Kidney (tissue), 14 donors: ENCODE results near the gene MTR. TPM values are rescaled to one million over a fixed set of nuclear protein-coding genes. Genes with fewer than 3 reads are reported as not detected.
A peak's percentile ranks its signal among the peaks of the same experiment; 100 is the strongest.

Experiments used
- DNase-seq, 5 donors: peaks; one replicate each; pipeline ENCODE4 v3.0.0-alpha.2; 2013 to 2020
- FAIRE-seq: peaks from 2 replicates; lab custom pipeline; 2012; peaks lifted over from hg19 to GRCh38; lab: Jason Lieb, UNC
- H3K27ac ChIP-seq, 2 donors: one replicate each; pipeline ENCODE4 v1.7.0; 2013; ENCODE audit warnings: low read depth in 2 of 2, low read length in 2 of 2, inconsistent platforms in 1 of 2
- H3K27me3 ChIP-seq: one replicate; pipeline ENCODE4 v1.7.1; 2013; ENCODE audit warnings: low read length, inconsistent platforms; ENCODE audit not compliant: control insufficient read depth, insufficient read depth
- H3K36me3 ChIP-seq, 3 donors: one replicate each; pipeline versions ENCODE4 v1.7.0 to v1.7.1; 2013; ENCODE audit warnings: low read length in 3 of 3, control low read depth in 1 of 3, inconsistent platforms in 1 of 3; ENCODE audit not compliant: insufficient read depth in 3 of 3, control insufficient read depth in 2 of 3
- H3K4me1 ChIP-seq, 3 donors: one replicate each; pipeline versions ENCODE4 v1.7.0 to v1.7.1; 2013; ENCODE audit warnings: low read length in 3 of 3, inconsistent platforms in 1 of 3, low read depth in 1 of 3; ENCODE audit not compliant: control insufficient read depth in 2 of 3, insufficient read depth in 2 of 3
- H3K4me3 ChIP-seq, 3 donors: one replicate each; pipeline versions ENCODE4 v1.7.0 to v1.8.1; 2013; ENCODE audit warnings: low read length in 3 of 3, control low read depth in 1 of 3, inconsistent platforms in 1 of 3
- H3K9ac ChIP-seq, 3 donors: one replicate each; pipeline versions ENCODE4 v1.7.0 to v1.7.1; 2013; ENCODE audit warnings: low read length in 3 of 3, control low read depth in 1 of 3, inconsistent platforms in 1 of 3
- H3K9me3 ChIP-seq, 3 donors: one replicate each; pipeline versions ENCODE4 v1.7.0 to v1.7.1; 2013; ENCODE audit warnings: low read length in 3 of 3, control low read depth in 1 of 3, inconsistent platforms in 1 of 3; ENCODE audit not compliant: control insufficient read depth in 2 of 3, insufficient read depth in 1 of 3
- CTCF ChIP-seq: IDR thresholded peaks from 3 replicates; pipeline ENCODE4 v1.5.1; 2012; ENCODE audit warnings: mild to moderate bottlenecking, moderate library complexity, borderline replicate concordance; ENCODE audit not compliant: insufficient read depth; ENCODE audit errors: extremely low read depth
- intact Hi-C: fragments of 100-400 bp; cut with DNase I; formaldehyde crosslinking; loops from one replicate; pipeline ENCODE4 v1.11.1; 2022
- polyA plus RNA-seq: library from polyadenylated mRNA; stranded (reverse); fragments of 350-450 nt; fragmentation: Illumina TruSeq; extraction: RNeasy Lipid Tissue Mini Kit (QIAGEN cat#74804); gene quantifications from one replicate; pipeline ENCODE4 v1.2.3, GENCODE V29; 2014; ENCODE audit warnings: low read depth, low replicate concordance; ENCODE audit not compliant: insufficient read depth
- total RNA-seq: library from RNA; stranded (reverse); fragmentation: NEBNext Ultra II Directional; extraction: Animal tissue kit (Norgen Biotek cat#: 25700); gene quantifications from one replicate; pipeline ENCODE4 v1.2.1, GENCODE V29; 2021
- donor health status: control.
- donor health status: control.
- donor health status: control.
- donor health status: control.
- donor health status: control.
- donor health status: DM: yes; HTN: yes; CAD: no.
- donor health status: Normal renal cell carcinoma (clear cell type).

Gene MTR
- total and polyA plus RNA-seq, 2 donors from 2014 or later = 7.6 to 61.0 TPM

- no peak overlapping the region for H3K9ac ChIP-seq
- H3K27ac ChIP-seq = peak overlapping the region in 1 of 2 donors; percentile 18
- intact Hi-C loops = no loop called here
- DNase-seq (no peak), FAIRE-seq (no peak)
- H3K4me3 ChIP-seq = no peak overlapping the region
- H3K36me3 ChIP-seq = peaks cover 0 to 11% (median 6%) of the 10 kb centered on the region in 3 donors
- no peaks in the 10 kb centered on the region for H3K27me3 ChIP-seq
- H3K9me3 ChIP-seq = no peaks in the 10 kb centered on the region
- peaks cover 0 to 34% (median 17%) of the 10 kb centered on the region in 3 donors for H3K4me1 ChIP-seq
- TF ChIP-seq CTCF = no peak
These were observed 50.7 kb downstream of the MTR start for GRCh38 chr1:236845830-236846229.

GRCh38 chr1:236848274-236848923, 53.3 kb downstream of the MTR start:
- intact Hi-C loops = no loop called here
- Histone ChIP-seq H3K4me3 (no peak overlapping the region), H3K27ac (peak overlapping the region in 1 of 2 donors; percentile 24), H3K9me3 (no peaks in the 10 kb centered on the region), H3K36me3 (peaks cover 3 to 24% (median 11%) of the 10 kb centered on the region in 3 donors), H3K27me3 (no peaks in the 10 kb centered on the region), H3K4me1 (peaks cover 0 to 39% (median 21%) of the 10 kb centered on the region in 3 donors), H3K9ac (no peak overlapping the region)
- DNase-seq = no peak
- no peak for FAIRE-seq
- no peak for TF ChIP-seq CTCF

- FAIRE-seq (no peak), DNase-seq (peak in 3 of 5 donors; percentile 6 to 51 (median 40))
- H3K27me3 ChIP-seq = no peaks in the 10 kb centered on the region
- no peak for TF ChIP-seq CTCF
- H3K4me3 ChIP-seq = no peak overlapping the region
- H3K4me1 ChIP-seq = peaks cover 0 to 23% (median 19%) of the 10 kb centered on the region in 3 donors
- H3K9ac ChIP-seq = no peak overlapping the region
- H3K9me3 ChIP-seq = no peaks in the 10 kb centered on the region
- peak overlapping the region in 1 of 2 donors; percentile 42 for H3K27ac ChIP-seq
- H3K36me3 ChIP-seq = peaks cover 3 to 37% (median 11%) of the 10 kb centered on the region in 3 donors
- intact Hi-C loops = no loop called here
These were observed 55.2 kb downstream of the MTR start for GRCh38 chr1:236850077-236850979.
